ENCODE measurements around the gene ZDHHC14.

- TF ChIP-seq CTCF (optimal IDR thresholded peaks at IDR 0.05 in 1 of 3, IDR thresholded peaks at IDR 0.05 in 1 of 3, conservative IDR thresholded peaks at IDR 0.05 in 1 of 3; ENCODE audit: extremely low read depth in 1 of 3, insufficient read depth in 2 of 3, low read length in 3 of 3) (no peak), EZH2 (IDR thresholded peaks at IDR 0.05; ENCODE audit: low read length) (no peak)
Measured at GRCh38 chr6:157528931-157529653, 148.1 kb downstream of the ZDHHC14 start.
